Fibroblast of the aortic adventitia (primary cell): Measurements from ENCODE around the gene PCDH17. TPM values are rescaled to one million over a fixed set of nuclear protein-coding genes. Genes with fewer than 3 reads are reported as not detected.

Experiments used
- DNase-seq: peaks from one replicate; pipeline ENCODE4 v3.0.0-alpha.2; 2010; ENCODE audit warnings: low read depth
- H3K4me3 ChIP-seq: 2 replicates; pipeline ENCODE4 v1.5.1; 2011; ENCODE audit warnings: low read depth, mild to moderate bottlenecking, control low read depth, low read length, moderate library complexity
- total RNA-seq: library from RNA; depleted of rRNA; stranded (reverse); fragments of >200 nt; gene quantifications from 2 replicates; pipeline ENCODE4 v1.2.3, GENCODE V29; 2012; ENCODE audit warnings: low replicate concordance
- TF ChIP-seq, protein P1 (sequence below): IDR thresholded peaks from 2 replicates; pipeline ENCODE4 v1.5.1; 2011; ENCODE audit warnings: mild to moderate bottlenecking, low read length, control low read depth, inconsistent platforms; ENCODE audit not compliant: insufficient read depth

PCDH17 gene
- total RNA-seq, 1 donor = 1.4 TPM

GRCh38 chr13:57629821-57630235 is 1.7 kb upstream of the PCDH17 start:
- H3K4me3 ChIP-seq = peak overlapping the region; percentile 67
- TF ChIP-seq, protein P1, sequence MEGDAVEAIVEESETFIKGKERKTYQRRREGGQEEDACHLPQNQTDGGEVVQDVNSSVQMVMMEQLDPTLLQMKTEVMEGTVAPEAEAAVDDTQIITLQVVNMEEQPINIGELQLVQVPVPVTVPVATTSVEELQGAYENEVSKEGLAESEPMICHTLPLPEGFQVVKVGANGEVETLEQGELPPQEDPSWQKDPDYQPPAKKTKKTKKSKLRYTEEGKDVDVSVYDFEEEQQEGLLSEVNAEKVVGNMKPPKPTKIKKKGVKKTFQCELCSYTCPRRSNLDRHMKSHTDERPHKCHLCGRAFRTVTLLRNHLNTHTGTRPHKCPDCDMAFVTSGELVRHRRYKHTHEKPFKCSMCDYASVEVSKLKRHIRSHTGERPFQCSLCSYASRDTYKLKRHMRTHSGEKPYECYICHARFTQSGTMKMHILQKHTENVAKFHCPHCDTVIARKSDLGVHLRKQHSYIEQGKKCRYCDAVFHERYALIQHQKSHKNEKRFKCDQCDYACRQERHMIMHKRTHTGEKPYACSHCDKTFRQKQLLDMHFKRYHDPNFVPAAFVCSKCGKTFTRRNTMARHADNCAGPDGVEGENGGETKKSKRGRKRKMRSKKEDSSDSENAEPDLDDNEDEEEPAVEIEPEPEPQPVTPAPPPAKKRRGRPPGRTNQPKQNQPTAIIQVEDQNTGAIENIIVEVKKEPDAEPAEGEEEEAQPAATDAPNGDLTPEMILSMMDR = no peak
- DNase-seq = peak; percentile 67

DNA sequence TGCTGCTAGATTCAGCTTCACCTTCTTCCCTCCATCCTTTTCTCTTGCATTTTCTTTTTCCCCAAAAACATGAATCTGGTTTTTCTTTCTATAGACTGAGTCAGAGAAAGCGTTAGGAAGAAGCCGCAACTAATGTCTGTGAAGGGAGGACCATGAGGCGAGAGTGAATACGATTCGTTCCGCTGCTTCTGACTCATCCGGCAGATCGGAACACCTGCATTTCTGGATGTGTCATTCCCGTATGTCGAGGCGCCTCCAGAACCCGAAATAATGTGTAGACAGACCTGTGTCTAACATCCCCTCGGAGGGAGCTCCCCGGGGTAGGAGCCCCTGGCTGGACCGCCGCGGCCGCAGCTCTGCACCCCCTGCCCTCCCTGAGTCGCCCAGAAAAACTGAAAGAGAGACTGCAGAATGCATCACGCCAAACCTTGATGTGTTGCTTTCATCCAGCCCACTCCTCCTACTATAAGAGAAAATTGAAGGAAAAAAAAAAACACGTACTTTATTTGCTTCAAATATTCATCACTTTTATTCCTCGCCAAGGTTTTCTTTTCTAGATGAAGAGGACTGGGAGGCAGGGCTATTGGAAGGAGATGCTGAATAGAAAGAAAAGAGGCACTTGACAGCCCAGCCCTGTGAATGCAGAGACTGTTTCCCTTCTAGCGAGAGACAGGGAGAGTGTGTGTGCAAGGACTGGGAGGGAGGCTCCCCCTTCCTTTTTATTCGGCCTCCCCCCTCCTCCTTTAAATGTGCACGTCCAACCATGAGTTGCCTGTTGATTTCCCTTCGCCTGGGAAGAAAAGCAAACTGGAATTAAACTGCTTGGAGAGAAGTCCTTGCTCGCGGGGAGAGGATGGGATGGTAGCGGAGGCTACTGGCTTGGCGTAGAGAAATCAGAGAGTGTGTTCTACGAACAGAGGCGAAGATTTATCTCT is 616 bp upstream of the PCDH17 start:
- no peak for DNase-seq
- TF ChIP-seq, protein P1 = no peak
- peak overlapping the region; percentile 67 for H3K4me3 ChIP-seq

GRCh38 chr13:57632276-57633140 is 964 bp downstream of the PCDH17 start:
- H3K4me3 ChIP-seq = peak overlapping the region; percentile 67
- TF ChIP-seq, protein P1 = no peak
- no peak for DNase-seq

- no peak overlapping the region for H3K4me3 ChIP-seq
- TF ChIP-seq, protein P1 = peak; percentile 5
- DNase-seq = no peak
Measured at GRCh38 chr13:57633141-57633949, 1.8 kb downstream of the PCDH17 start.

GRCh38 chr13:57633950-57634838 is 2.6 kb downstream of the PCDH17 start:
- TF ChIP-seq, protein P1 = no peak
- DNase-seq = no peak
- H3K4me3 ChIP-seq = no peak overlapping the region
